Testis (tissue), 3 donors: ENCODE data around the gene C1QTNF12. TPM values are rescaled to one million over a fixed set of nuclear protein-coding genes. Genes with fewer than 3 reads are reported as not detected.

ENCODE experiments used
- DNase-seq: peaks from one replicate; pipeline ENCODE4 v3.0.0-alpha.2; 2019
- H3K27ac ChIP-seq, 2 donors: fragments of 200-600 bp; sonication (generic); one replicate each; pipeline ENCODE4 v1.5.1; 2019
- H3K27me3 ChIP-seq: fragments of 200-600 bp; sonication (generic); one replicate; pipeline ENCODE4 v1.5.1; 2019
- H3K36me3 ChIP-seq: fragments of 200-600 bp; sonication (generic); one replicate; pipeline ENCODE4 v1.5.1; 2017; ENCODE audit warnings: low read depth; ENCODE audit errors: missing control alignments
- H3K4me1 ChIP-seq: fragments of 200-600 bp; sonication (generic); one replicate; pipeline ENCODE4 v1.5.1; 2019
- H3K4me3 ChIP-seq, 2 donors: fragments of 200-600 bp; sonication (generic); one replicate each; pipeline ENCODE4 v1.5.1; 2017 to 2019
- H3K9me3 ChIP-seq: fragments of 200-600 bp; sonication (generic); one replicate; pipeline ENCODE4 v1.5.1; 2017
- POLR2A ChIP-seq: fragments of 450-650 bp; IDR thresholded peaks from one replicate; pipeline ENCODE4 v1.6.1; 2017; ENCODE audit warnings: antibody characterized with exemption, mild to moderate bottlenecking, moderate library complexity
- WGBS, 2 donors: methylation state at CpG; one replicate each; pipeline ENCODE4 v1.1.5; 2018; 5-methylcytosine and 5-hydroxymethylcytosine counted together
- intact Hi-C: fragments of 100-400 bp; cut with DNase I; formaldehyde crosslinking; loops from one replicate; pipeline ENCODE4 v1.15.1; 2023; ENCODE audit warnings: low total_unique reads
- polyA plus RNA-seq: library from polyadenylated mRNA; stranded (reverse); fragments of 350-450 nt; fragmentation: Illumina TruSeq; extraction: RNeasy Lipid Tissue Mini Kit (QIAGEN cat#74804); gene quantifications from one replicate; pipeline ENCODE4 v1.2.3, GENCODE V29; 2014; ENCODE audit warnings: low read depth, low replicate concordance; ENCODE audit not compliant: insufficient read depth
- total RNA-seq, 2 donors: library from RNA; depleted of rRNA; stranded (reverse); fragments of >200 nt; gene quantifications; one replicate each; pipeline ENCODE4 v1.2.3, GENCODE V29; 2016
- TF ChIP-seq, protein P1 (sequence below), 3 experiments: fragments of 450-650 bp in 2 of 3; fragments of 200-600 bp in 1 of 3; sonication (generic) in 1 of 3; IDR thresholded peaks; one replicate each; pipeline ENCODE4 v1.5.1; 2016 to 2019; ENCODE audit warnings: antibody characterized with exemption in 3 of 3, mild to moderate bottlenecking in 2 of 3, moderate library complexity in 1 of 3

The C1QTNF12 gene
- total and polyA plus RNA-seq, 3 donors from 2014 or later, result 2.7 to 7.7 (median 4.7) TPM

DNA sequence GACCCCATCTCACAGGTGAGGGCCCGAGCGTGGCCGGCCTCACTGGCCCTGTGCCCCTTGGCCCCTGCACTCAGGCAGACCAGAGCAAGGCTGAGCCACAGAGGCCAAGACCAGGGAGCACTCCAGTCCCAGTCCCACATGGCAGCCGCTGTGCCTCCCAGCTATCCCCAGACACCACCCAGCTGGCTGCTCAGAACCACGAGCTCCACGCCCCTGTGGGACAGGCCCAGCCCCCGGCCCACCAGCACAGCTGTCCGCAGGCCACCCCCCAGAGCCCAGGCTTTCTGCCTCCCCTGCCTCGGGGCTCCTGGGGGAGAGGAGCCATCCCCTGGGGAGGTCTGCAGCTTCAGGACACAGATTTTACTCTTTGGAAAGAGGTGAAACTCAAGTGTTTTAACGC is 9.1 kb upstream of the C1QTNF12 start:
- no peaks in the 10 kb centered on the region for H3K36me3 ChIP-seq
- intact Hi-C loops, result no loop called here
- 90 to 92% methylated on average over 8 to 10 of the region's 10 CpGs for WGBS, 2 donors
- no peak overlapping the region for H3K27ac ChIP-seq
- H3K4me1 ChIP-seq, result peaks cover 3% of the 10 kb centered on the region
- no peak overlapping the region for H3K4me3 ChIP-seq
- H3K27me3 ChIP-seq, result no peaks in the 10 kb centered on the region
- DNase-seq, result no peak
- H3K9me3 ChIP-seq, result no peaks in the 10 kb centered on the region
- TF ChIP-seq, protein P1, sequence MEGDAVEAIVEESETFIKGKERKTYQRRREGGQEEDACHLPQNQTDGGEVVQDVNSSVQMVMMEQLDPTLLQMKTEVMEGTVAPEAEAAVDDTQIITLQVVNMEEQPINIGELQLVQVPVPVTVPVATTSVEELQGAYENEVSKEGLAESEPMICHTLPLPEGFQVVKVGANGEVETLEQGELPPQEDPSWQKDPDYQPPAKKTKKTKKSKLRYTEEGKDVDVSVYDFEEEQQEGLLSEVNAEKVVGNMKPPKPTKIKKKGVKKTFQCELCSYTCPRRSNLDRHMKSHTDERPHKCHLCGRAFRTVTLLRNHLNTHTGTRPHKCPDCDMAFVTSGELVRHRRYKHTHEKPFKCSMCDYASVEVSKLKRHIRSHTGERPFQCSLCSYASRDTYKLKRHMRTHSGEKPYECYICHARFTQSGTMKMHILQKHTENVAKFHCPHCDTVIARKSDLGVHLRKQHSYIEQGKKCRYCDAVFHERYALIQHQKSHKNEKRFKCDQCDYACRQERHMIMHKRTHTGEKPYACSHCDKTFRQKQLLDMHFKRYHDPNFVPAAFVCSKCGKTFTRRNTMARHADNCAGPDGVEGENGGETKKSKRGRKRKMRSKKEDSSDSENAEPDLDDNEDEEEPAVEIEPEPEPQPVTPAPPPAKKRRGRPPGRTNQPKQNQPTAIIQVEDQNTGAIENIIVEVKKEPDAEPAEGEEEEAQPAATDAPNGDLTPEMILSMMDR (IDR thresholded peaks at IDR 0.05), result no peak
- TF ChIP-seq POLR2A, result no peak

DNA sequence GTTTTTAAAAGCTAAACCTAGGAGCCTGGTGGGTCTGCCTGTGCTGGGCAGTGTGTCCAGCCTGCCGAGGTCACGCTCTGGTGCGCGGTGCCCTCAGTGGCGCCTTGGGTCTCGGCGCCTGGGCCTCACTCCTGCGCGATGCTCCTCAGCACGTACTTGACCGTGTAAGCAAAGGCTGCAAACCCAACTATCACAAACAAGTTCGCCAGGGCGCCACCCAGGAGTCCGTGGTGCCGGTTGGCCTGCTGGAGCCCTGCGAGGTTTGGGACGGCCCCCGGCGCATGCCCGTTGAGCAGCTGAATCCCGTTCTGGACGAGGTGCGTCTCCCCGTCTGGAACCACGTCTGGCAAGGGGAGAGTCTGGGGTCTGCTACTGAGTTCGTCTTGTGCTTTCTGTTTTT is 8.6 kb upstream of the C1QTNF12 start:
- 89 to 96% methylated on average over 12 to 26 of the region's 26 CpGs for WGBS, 2 donors

DNA sequence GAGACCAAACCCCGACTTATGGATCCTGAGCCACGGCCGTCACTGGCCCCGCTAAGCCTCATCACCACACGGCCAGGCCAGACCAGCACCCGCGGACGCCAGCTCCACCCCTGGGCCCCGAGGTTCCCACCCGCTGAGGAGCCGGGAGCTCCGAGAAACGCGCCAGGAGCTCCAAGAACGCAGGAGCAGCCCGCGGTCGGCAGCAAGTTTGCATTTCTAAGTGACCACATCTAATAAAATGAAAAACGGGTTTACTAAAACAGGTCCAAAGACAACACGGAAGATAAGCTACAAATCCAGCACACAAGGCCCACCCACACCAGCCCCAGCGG is 8.1 kb upstream of the C1QTNF12 start:
- WGBS, 2 donors, result 85 to 90% methylated on average over 21 of the region's 21 CpGs
- H3K27ac ChIP-seq, result no peak overlapping the region
- peaks cover 5% of the 10 kb centered on the region for H3K4me1 ChIP-seq
- TF ChIP-seq POLR2A, result no peak
- TF ChIP-seq, protein P1 (IDR thresholded peaks at IDR 0.05), result no peak
- H3K27me3 ChIP-seq, result no peaks in the 10 kb centered on the region
- no peak for DNase-seq
- H3K4me3 ChIP-seq, result no peak overlapping the region
- no peaks in the 10 kb centered on the region for H3K9me3 ChIP-seq
- H3K36me3 ChIP-seq, result no peaks in the 10 kb centered on the region
- intact Hi-C loops, result no loop called here

More for the DNA sequence above, 8.6 kb upstream of the C1QTNF12 start:
- DNase-seq, result no peak
- peaks cover 5% of the 10 kb centered on the region for H3K4me1 ChIP-seq
- no peak for TF ChIP-seq POLR2A
- TF ChIP-seq, protein P1 (IDR thresholded peaks at IDR 0.05), result no peak
- intact Hi-C loops, result no loop called here
- no peaks in the 10 kb centered on the region for H3K9me3 ChIP-seq
- H3K4me3 ChIP-seq, result no peak overlapping the region
- no peaks in the 10 kb centered on the region for H3K27me3 ChIP-seq
- no peaks in the 10 kb centered on the region for H3K36me3 ChIP-seq
- H3K27ac ChIP-seq, result no peak overlapping the region

DNA sequence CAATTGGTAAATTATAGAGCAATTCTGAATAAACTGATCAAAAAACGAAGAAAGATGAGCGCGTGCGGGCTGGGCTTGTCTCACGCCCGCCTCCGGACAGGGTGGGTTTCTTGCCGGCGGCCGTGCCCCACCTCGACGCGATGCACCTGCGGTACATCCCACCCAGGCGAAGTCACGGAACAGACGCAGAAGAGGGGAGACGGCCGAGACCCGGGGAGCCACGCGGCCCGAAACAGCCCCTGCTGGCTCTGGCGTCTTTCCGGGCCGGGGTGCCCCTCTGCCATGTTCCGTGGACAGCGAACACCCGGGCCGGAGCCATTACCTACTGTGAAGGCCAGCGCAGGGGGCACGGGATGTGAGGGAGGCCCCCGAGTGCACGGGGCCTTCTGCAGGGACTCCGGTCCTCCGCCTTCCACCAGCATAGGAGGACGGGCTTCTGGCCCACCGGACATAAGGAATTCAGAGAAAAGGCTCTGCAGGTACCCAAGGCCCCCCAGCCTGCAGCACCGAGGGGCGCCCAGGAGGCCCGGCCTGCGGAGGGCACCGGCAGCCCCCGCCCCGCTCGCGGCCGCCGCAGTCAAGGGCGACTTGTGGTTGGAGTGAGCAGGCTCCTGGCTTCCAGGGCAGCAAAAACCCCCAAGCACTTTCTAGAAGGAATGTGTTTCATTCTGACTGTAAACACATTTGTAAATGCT is 7.6 kb upstream of the C1QTNF12 start:
- Histone ChIP-seq H3K27me3 (no peaks in the 10 kb centered on the region), H3K36me3 (no peaks in the 10 kb centered on the region), H3K4me1 (peaks cover 5% of the 10 kb centered on the region), H3K4me3 (no peak overlapping the region), H3K9me3 (no peaks in the 10 kb centered on the region), H3K27ac (no peak overlapping the region)
- intact Hi-C loops, result no loop called here
- WGBS, 2 donors, result 91 to 94% methylated on average over 25 to 49 of the region's 50 CpGs
- no peak for DNase-seq
- TF ChIP-seq, protein P1 (IDR thresholded peaks at IDR 0.05), result no peak
- no peak for TF ChIP-seq POLR2A

DNA sequence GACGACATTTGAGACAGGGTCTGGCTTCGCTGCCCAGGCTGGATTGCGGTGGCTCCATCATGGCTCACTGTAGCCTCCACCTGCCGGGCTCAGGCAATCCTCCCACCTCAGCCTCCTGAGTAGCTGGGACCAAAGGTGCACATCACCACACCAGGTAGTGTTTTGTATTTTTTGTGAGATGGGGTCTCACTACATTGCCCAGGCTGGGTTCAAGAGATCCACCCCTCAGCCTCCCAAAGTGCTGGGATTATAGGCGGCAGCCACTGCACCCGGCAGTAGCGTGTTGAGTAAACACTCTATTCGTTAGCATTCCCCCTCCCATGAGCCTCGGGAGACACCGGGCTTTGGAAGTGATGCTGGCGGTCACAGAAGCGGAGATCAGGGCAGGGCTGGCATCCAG is 6.8 kb upstream of the C1QTNF12 start:
- Histone ChIP-seq H3K27ac (no peak overlapping the region), H3K9me3 (no peaks in the 10 kb centered on the region), H3K36me3 (no peaks in the 10 kb centered on the region), H3K4me1 (peaks cover 5% of the 10 kb centered on the region), H3K4me3 (no peak overlapping the region), H3K27me3 (no peaks in the 10 kb centered on the region)
- intact Hi-C loops, result no loop called here
- WGBS, 2 donors, result 84 to 91% methylated on average over 12 of the region's 12 CpGs
- no peak for DNase-seq
- TF ChIP-seq POLR2A, result no peak
- TF ChIP-seq, protein P1 (IDR thresholded peaks at IDR 0.05), result no peak
